Activated T-cell treated with anti-CD3 and anti-CD28 coated beads for 24 hours (primary cell): ENCODE results near the gene HYKK.
"Not testable (repeated sequence)": the region's sequence is repeated elsewhere in the genome, so short reads cannot be mapped to it uniquely, and the experiment has no call there.

Experiments used
- DNase-seq: peaks from one replicate; pipeline ENCODE4 v3.0.0-alpha.2; 2020; ENCODE audit warnings: low read depth

HYKK gene, protein sequence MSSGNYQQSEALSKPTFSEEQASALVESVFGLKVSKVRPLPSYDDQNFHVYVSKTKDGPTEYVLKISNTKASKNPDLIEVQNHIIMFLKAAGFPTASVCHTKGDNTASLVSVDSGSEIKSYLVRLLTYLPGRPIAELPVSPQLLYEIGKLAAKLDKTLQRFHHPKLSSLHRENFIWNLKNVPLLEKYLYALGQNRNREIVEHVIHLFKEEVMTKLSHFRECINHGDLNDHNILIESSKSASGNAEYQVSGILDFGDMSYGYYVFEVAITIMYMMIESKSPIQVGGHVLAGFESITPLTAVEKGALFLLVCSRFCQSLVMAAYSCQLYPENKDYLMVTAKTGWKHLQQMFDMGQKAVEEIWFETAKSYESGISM

DNA sequence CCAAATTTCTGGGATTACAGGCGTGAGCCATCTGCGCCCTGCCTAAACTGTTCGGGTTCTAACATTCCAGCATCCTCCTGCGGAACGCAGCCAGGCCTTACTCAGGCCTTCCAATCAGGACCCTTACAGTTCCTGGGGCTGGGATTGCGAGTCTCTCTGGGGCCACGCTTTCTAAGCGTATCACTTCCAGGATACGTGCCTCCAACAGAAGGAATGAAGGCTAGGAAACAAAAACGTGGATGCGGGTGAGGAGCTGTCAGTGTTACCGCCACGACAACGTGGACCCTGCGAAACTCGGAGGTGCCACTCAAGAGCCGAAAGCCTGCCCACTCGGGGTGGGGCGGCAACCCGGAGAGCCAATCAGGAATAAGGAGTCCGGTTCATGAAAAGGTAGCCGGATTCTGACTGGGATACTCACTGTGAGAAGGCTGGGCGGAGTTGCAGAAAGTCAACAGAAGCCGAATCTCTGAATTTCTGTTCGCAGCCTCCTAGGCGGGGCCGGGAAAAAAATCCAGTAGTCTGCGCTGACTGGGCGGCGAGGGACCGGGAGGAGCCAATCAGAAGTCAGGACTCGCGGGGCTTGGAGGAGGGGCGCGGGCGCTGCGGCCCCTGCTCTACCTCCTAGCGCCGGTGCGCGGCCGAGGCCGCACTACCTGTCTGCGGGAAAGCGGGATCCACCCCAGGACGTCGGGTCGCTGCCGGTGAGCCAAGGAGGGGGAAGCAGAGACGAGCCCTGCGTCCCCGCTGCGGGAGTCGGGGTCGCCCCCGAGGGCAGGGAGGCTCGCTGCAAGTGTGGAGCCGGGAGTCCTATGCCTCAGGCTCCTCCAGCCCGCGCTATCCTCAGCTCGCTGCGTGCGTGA is at the start of gene HYKK:
TSS of gene HYKK (plus strand) at position 607 of the 860 bp plus-strand sequence. CDS start 5,512 bp downstream, outside the sequence.
- DNase-seq = peak; percentile 76

DNA sequence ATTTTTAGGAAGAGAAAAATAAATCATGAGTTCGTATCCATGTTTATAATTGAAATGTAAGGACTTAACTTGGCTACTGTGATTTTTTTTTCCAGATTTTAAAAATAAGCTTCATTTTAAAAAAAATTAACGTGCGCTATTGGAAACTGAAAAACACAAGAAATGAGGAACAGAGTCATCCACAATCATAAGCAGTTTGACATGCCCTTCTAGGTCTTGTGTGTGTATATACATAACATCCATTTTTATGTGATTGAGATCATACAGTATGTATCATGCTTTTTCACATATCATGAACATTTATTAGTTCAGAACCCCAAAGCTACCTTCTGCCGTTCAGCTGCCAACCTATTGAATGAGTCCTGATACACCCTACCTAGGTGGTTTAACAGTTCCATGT is 46.6 kb upstream of the HYKK start:
- no peak for DNase-seq

DNA sequence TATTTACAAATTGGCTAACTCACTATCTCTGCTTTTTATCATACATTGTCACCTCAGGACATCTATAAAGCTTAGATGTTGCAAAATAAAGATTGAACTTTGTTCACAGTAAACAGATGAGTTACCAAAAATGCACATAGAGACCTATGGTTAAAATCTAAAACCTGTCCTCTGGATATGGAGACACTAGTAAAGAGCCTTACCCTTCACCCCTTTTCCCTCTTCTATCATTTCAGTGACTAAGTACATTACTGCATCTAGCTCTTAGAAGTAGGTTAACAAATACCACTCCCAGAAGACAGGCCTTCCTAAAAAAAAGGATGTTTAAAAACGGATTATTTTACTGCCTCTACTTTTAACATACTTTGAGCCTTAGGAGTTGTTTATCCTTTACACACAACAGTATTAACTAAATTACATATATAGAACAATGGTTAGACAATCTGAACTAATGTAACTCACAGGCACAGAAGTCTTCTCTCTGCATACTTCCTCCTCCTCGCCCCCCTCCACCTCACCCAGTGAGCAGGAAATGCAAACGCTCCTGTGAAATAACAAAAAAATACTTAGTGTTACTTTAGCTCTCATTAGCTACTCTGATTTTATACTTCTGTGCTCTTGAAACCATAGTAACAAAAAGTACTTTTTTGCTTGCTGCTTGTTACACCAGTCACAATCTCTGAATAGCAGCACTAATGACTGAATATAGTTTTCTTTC is 46.0 kb upstream of the HYKK start:
- no peak for DNase-seq

DNA sequence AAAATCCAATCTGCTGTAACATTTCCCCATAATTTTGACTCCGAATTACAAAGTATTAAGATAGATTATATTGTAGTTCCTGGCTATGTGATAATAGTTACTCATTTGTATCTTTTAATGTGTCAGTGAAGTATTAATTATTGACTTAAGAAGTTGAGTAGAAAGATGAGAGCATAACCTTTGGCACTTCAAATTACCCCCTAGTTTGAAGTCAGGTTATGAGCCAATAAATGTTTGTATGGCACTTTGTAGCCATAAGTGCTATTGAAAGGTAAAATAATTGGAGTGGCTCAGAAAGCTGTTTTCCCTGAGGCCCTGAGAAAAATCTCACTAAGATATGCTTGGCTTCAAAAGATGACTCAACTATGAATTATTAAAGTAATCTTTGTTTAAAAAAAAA is 38.3 kb upstream of the HYKK start:
- no peak for DNase-seq

DNA sequence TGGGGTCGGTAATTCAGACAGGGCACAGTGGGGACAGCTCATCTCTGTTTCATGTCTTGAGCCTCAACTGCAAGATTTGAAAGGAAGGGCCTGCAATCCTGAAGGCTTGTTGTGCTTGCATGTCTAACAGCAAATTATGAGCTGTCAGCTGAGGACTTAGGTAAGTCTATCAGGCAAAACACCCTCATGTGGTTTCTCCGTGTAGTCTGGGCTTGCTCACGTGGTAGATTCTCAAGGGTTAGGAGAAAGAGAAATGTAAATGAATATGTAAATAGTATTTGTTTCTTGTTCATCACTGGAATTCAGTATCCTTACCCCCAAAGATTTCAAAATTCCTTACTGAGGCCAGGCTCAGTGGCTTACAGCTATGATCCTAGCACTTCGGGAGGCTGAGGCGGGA is 30.1 kb upstream of the HYKK start:
- no peak for DNase-seq

DNA sequence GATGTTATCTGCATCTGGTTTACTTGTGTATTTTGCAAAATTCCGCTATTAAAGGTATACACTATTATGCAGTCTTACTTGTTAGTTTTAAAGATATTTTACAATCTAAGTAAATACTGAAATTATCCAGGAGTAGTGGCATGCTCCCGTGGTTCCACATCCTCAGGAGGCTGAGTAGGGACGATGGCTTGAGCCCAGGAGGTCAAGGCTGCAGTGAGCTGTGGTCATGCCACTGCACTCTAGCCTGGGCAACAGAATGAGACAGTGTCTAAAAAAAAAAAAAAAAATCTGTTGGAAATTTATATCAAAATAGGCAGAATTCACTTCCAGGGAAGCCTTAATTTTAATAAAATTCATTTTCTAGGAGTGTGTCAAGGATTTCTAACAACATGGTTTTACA is 27.7 kb upstream of the HYKK start:
- no peak for DNase-seq

DNA sequence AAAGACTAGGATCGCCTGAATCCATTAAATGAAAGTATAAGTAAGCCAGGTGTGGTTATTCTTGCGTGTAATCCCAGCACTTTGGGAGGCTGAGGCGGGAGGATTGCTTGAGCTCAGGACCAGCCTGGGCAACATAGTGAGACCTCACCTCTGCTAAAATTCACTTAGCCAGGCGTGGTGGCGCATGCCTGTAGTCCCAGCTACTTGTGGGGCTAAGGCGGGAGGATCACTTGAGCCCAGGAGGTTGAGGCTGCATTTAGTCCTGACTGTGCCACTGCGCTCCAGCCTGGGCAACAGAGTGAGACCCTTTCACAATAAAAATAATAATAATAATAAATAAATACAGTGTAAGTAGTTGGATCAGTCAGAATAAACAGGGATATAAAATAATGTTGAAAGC is 25.5 kb upstream of the HYKK start:
- DNase-seq = no peak

DNA sequence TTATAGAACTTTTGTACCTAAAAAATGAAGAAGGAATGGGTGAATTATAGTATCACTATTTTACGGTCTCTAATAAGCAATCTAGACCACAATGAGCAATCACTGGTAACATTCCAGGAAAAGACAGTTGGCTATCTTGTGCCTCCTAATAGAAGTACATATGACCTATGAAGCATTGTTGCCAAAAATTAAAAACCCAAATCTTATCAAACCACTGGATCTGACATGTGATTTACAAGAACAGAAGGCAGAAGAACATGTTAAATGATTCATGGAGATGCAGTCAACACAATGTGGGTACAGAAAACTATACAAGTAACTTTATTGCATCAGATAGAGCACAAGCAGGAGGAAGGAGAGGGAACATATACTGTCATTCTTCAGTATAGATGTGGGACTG is 14.5 kb upstream of the HYKK start:
- DNase-seq = no peak

DNA sequence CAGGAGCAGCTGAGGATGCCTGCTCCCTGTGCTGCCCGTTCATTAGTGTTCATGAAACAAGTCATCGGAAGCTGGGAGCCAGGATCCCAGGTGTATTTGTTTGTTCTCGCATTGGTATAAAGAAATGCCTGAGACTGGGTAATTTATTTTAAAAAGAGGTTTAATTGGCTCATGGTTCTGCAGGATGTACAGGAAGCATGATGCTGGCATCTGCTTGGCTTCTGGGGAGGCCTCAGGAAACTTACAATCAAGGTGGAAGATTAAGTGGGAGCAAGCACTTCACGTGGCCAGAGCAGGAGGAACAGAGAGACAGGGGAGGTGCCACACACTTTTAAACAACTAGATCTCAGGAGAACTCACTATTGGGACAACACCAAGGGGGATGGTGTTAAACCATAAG is 5.5 kb upstream of the HYKK start:
- no peak for DNase-seq

DNA sequence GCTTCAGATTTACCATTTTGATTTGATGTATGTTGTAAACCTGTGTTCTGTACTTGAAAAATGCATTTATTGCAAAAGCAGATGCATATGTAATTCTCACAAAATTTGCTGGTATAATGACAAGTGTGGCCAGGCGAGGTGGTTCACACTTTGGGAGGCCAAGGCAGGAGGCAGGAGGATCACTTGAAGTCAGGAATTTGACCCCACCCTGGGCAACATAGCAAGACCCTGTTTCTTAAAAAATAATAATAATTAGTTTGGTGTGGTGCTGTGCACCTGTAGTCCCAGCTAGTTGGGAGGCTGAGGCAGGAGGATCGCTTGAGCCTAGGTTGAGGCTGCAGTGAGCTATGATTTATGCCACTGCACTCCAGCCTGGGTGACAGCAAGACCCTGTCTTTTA is 4.7 kb upstream of the HYKK start:
- DNase-seq = no peak

DNA sequence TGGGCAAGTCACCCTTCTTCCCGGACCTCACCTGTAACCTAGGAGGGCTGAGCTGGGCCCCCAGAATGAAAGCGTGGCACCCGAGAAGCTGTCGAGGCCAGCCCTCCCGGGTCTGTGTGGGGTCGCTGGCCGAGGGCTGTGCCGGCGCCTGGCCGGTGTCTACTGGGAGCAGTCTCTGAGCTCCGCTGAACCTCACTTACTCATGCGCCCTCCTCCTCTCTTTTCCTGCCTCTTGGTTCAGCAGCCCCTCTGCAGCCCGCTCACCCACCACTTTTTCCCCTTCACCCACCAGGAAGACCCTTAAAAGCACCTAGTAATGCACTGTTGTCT is 419 bp downstream of the HYKK start:
- no peak for DNase-seq

DNA sequence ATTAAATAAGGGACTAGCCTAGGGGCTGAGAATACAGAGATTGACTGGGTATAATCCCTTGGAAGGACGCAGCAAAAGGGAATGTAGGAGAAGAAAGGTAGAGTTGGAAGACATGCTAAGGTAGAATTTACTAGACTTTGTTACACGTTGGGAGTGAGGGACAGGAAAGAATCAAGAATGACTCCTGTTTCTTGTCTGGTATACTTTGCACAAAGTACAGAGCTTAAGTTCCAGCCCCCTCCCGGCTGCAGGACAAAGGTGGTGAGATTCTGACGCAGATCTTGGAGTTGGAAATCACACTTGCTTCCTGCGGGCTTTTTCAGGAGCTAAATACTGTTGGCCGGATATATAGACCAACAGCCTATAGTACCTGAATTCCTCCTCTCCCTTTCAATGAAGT is 895 bp downstream of the HYKK start:
- DNase-seq = no peak

DNA sequence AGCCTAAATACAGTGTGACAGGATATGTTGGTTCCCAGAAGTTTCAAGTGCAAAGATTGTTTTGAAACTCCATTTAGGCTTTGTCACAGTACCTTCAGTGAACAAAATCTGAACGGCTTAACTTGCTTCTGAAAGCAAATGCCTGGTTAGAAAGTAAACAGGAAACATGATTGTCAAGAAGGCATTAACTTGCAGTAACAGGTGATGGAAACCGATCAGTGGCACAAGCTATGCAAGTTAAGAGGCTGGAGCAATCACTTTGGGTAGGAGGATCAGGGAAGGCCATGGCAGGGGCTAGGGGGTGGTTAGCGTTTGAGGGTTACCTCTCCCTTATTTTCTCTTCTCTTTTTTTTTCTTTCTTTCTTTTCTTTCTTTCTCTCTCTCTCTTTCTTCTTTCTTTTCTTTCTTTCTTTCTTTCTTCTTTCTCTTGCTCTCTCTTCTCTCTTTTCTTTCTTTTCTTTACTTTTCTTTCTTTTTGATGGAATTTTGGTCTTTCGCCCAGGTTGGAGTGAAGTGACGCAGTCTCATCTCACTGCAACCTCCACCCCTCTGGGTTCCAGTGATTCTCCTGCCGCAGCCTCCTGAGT is 2.4 kb downstream of the HYKK start:
- DNase-seq = no peak

DNA sequence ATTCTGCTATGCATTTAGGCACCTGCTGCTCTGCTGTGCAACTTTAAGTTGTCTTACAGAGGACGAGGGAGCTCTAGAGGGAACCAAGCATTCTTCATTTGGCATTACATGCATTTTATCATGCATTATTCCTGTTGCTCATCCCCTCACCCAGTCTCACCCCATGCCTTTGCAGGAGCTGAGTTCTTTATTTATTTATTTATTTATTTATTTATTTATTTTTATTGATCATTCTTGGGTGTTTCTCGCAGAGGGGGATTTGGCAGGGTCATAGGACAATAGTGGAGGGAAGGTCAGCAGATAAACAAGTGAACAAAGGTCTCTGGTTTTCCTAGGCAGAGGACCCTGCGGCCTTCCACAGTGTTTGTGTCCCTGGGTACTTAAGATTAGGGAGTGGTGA is 12.7 kb downstream of the HYKK start:
- not testable (repeated sequence) for DNase-seq

DNA sequence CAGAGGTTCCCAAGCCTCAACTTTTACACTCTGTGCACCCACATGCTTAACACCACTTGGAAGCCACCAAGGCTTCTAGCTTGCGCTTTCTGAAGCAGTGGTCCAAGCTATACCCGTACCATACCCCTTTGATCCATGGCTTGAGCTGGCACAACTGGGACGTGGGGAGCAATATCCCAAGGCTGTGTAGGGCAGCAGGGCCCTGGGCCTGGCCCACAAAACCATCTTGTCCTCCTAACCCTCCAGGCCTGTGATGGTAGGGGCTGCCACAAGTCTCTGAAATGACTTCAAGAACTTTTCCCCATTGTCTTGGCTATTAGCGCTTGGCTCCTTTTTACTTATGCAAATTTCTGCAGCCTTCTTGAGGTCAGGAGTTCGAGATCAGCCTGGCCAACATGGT is 16.9 kb downstream of the HYKK start:
- no peak for DNase-seq

DNA sequence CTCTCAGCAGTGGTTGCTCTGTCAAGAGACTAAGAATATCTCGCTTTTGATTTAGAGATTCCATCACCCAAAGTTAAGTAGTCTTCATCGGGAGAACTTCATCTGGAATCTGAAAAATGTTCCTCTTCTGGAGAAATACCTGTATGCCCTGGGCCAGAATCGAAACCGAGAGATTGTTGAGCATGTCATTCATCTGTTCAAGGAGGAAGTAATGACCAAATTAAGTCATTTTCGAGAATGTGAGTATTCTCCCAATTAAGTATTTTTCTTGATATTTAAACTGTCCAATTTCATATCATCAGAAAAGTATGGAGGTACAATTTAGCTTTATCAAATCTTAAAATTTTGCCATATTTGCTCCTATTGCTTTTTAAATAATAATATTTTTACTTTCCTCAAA is 19.9 kb downstream of the HYKK start:
- no peak for DNase-seq

DNA sequence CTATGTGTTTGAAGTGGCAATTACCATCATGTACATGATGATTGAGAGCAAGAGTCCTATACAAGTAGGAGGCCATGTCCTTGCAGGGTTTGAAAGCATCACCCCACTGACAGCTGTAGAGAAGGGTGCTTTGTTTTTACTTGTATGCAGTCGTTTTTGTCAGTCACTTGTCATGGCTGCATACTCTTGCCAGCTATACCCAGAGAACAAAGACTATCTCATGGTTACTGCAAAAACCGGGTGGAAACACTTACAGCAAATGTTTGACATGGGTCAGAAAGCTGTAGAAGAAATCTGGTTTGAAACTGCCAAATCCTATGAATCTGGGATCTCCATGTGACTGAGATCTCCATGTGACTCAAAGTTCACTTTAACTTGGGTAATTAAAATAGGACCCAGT is 26.0 kb downstream of the HYKK start:
- no peak for DNase-seq

DNA sequence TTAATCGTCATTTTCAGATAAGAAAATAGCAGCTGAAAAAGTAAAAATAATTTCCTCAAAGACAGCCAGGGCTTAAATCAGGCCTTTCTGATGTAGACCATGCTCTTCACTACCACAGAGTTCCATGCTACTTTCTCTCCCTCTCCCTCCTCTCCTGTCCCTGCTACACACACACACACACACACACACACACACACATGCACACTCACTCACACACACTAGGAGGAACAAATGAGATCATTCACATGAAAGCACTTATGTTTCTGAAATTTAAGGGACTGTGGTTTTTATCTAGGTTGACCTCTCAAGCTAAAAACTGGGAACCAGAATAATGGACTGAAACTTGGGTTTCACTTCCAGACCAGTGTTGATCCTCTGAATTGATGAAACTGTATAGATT is 28.8 kb downstream of the HYKK start:
- no peak for DNase-seq

DNA sequence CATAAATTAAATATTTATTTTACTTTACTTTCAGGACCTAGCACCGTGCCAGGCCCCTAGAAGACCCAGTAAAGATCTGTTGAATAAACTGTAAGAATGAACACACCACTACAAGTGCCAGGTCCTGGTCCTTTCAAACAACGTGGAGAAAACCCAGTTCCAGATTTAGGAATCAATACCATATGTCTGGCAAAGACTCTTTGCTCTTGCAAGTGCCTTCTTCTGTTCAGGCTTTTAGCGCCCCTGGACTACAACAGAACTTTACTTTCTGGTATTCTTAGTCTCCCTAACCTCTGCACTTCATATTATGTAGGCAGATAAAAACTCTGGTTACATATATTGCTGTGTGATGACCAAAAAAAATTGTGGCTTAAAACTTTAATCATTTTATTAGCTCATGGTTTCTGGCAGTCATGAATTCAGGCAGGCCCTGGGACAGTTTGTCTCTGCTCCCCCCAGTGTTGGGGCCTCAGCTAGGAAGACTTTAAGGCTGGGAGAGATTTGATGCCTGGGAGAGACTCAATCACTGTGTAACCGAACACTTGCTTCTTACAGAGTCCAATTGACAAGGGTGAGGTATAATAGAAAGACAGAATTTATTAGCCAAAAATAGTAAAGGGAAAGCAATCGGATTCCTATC is 30.0 kb downstream of the HYKK start:
- DNase-seq = no peak

DNA sequence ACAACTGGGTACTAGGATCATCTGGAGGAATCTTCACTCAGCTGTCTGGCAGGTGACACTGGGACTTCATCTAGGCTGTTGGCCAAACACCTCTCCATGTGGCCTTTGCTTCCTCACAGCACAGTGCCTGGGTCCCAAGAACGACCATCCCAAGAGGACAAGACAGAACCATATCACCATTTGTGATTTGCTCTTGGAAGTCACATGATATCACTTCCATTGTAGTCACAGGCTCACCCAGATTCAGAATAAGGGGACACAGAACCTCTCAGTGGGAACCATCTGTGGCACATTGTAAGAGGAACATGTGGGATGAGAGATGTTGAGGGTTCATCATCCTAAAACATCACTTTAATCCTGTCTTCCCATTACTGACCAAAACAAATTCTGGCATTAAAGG is 31.0 kb downstream of the HYKK start:
- DNase-seq = no peak

DNA sequence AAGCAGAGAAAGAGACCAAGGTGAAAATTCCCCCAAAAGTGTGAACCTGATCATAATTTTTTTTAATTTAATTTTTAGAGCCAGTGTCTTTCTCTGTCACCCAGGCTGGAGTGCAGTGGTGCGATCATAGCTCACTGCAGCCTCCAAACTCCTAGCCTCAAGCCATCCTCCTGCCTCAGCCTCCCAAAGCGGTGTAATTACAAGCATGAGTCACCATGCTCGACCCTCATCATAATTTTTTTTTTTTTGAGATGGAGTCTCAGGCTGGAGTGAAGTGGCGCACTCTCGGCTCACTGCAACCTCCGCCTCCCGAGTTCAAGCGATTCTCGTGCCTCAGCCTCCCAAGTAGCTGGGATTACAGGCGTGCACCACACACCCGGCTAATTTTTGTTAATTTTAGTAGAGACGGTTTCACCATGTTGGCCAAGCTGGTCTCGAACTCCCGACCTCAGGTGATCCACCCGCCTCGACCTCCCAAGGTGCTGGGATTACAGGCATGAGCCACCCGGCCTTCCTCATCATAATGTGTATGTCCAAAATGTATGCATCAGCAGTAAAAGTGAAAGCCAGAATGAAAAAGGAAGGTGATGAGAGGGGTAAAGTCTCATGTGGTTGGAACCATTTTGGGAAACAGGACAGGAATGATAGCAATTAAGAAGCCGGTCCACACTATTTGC is 32.2 kb downstream of the HYKK start:
- not testable (repeated sequence) for DNase-seq
